GM12864 (cell line): ENCODE data around the gene FLT3LG.

Experiments used
- DNase-seq: peaks from one replicate; pipeline ENCODE4 v3.0.0-alpha.2; 2011; ENCODE audit warnings: low read depth
- H3K4me3 ChIP-seq: 2 replicates; pipeline ENCODE4 v1.5.1; 2011; ENCODE audit warnings: mild to moderate bottlenecking, low read depth, low read length, control low read depth
- TF ChIP-seq, protein P1 (sequence below): IDR thresholded peaks from 2 replicates; pipeline ENCODE4 v1.5.1; 2011; ENCODE audit warnings: low read depth, mild to moderate bottlenecking, moderate library complexity, low read length, control low read depth, inconsistent platforms; ENCODE audit errors: missing control alignments

FLT3LG gene

DNA sequence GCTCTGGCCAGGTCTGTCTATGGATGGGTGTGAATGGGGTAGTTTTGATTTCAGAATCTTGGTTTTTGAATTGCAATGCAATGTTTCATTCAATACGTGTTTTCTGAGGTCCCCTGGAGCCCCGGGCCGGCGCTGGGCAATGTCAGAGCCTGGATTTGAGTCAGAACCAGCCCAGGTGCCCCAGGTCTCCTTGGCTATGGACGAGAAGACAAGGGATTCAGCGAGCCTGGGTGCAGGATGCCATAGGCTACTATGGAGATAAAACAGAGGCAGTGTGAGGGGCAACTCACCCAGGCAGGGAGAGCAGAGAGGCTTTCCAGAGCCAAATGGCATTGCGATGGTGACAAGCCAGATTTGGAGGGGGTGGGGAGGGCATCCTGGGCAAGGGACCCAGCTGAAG, 12.2 kb downstream of the FLT3LG start:
- no peak for DNase-seq
- TF ChIP-seq, protein P1, sequence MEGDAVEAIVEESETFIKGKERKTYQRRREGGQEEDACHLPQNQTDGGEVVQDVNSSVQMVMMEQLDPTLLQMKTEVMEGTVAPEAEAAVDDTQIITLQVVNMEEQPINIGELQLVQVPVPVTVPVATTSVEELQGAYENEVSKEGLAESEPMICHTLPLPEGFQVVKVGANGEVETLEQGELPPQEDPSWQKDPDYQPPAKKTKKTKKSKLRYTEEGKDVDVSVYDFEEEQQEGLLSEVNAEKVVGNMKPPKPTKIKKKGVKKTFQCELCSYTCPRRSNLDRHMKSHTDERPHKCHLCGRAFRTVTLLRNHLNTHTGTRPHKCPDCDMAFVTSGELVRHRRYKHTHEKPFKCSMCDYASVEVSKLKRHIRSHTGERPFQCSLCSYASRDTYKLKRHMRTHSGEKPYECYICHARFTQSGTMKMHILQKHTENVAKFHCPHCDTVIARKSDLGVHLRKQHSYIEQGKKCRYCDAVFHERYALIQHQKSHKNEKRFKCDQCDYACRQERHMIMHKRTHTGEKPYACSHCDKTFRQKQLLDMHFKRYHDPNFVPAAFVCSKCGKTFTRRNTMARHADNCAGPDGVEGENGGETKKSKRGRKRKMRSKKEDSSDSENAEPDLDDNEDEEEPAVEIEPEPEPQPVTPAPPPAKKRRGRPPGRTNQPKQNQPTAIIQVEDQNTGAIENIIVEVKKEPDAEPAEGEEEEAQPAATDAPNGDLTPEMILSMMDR = no peak
- no peak overlapping the region for H3K4me3 ChIP-seq

DNA sequence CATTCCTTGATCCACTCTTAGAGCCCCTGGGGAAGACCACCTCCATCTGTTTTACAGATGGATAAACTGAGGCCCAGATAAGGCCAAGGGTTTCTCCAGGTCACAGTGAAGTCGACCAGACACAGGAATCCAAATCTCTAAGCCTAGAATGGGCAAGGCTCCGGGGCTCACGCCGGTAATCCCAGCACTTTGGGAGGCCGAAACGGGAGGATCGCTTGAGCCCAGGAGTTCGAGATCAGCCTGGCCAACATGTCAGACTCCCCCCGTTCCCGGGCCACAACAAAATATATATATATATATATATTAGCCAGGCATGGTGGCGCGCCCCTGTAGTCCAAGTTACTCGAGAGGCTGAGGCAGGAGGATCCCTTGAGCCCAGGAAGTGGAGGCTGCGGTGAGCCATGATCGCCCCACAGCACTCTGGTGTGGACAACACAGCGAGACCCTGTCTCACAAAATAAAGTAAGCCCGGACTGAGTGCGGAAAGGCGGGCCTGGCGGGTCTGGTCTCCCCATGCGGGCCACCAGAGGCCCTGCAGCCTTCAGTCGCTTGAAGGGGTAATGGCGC, 12.8 kb downstream of the FLT3LG start:
- DNase-seq = no peak
- TF ChIP-seq, protein P1 = no peak
- peak overlapping the region; percentile 2 for H3K4me3 ChIP-seq

DNA sequence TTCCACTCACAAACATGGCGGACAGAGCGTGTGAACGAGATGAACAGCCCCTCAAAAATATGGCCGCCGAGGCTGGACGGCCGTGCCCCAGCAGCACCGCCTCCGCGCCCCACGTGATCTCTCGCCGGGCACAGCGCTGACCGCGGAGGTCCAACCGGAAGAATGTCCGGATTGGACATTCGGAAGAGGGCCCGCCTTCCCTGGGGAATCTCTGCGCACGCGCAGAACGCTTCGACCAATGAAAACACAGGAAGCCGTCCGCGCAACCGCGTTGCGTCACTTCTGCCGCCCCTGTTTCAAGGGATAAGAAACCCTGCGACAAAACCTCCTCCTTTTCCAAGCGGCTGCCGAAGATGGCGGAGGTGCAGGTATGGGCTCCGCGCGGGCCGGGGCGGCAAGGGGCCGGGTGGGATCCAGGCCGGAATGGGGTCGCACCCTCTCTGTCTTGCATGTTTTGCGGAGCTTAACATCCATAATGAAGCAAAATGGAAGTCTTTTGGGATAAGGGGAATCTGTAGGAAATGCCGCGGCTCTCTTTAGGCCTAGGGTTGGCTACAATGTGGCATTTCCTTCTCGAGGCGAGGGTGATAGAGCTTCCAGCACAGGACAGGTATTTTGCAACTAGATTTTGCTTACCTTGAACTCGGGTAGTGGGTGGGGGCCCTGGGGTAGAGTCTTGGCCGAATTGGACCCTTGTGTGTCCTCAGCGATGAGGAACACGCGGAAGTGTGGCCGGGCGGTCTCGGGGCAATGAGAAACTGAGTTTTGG, 13.4 kb downstream of the FLT3LG start, which contains the start of gene RPL13A:
TSS of gene RPL13A (plus strand) at position 332 of the 769 bp plus-strand sequence. CDS start at position 354, 22 bp downstream.
- TF ChIP-seq, protein P1 = no peak
- peak within 1 kb of the TSS; percentile 95 for H3K4me3 ChIP-seq
- DNase-seq = peak; percentile 98

DNA sequence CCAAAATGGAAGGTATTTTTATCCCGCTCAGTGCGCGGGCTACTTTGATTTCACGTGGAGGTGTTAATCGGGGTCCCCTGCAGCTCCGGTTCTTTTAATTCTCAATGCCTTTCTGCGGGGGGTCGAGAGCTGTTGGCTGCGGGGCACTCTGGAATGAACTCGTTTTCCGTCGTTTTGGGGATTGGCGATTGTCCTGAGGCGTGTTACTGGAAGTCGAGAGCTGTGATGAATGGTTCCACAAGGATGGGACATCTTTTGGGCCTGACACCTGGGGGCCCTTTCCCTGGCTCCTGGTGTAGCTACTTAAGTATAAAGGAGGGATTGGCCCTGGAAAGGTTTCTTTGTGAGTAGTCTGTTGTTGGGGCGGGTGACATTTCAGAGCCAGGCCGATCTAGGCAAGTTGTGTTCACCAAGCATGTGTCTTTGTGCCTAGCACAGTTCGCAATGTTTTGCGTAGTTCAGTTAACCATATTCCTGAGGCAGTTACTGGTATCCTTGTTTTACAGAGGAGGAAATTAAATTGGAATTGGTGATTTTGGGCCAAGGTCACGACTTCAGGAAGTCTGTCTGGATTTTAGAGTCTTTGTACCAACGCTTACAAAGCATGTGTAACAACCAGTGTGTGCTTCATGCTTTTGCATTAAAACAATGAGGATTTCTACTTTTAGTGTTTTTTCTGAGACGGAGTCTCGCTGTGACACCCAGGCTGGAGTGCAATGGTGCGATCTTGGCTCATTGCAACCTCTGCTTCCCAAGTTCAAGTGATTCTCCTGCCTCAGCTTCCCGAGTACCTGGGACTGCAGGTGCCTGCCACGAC, 14.2 kb downstream of the FLT3LG start:
- peak overlapping the region; percentile 95 for H3K4me3 ChIP-seq
- DNase-seq = no peak
- TF ChIP-seq, protein P1 = no peak

DNA sequence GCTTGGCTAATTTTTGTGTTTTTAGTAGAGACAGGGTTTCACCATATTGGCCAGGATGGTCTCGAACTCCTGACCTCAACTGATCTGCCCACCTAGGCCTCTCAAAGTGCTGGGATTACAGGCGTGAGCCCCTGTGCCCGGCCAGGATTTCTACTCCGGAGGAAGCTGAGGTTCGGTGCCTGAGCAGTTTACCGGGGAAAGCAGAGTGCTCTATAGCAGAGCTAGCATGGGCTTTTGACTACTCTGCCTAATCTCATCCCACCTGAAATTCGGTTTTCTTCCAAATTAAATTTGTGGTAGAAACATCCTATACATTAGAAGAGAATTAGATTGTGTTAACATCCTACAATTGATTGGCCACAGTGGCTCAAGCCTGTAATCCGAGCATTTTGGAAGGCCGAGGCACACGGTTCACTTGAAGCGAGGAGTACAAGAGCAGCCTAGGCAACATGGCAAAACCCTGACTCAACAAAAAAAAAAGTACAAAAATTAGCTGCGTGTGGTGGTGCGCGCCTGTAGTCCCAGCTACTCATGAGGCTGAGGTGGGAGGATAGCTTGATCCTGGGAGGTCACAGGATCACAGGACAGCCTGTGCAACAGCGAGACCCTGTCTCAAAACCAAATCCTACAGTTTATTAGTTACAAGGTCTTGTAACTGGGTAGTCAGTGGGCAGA, 15.0 kb downstream of the FLT3LG start:
- H3K4me3 ChIP-seq = peak overlapping the region; percentile 95
- no peak for DNase-seq
- TF ChIP-seq, protein P1 = no peak

DNA sequence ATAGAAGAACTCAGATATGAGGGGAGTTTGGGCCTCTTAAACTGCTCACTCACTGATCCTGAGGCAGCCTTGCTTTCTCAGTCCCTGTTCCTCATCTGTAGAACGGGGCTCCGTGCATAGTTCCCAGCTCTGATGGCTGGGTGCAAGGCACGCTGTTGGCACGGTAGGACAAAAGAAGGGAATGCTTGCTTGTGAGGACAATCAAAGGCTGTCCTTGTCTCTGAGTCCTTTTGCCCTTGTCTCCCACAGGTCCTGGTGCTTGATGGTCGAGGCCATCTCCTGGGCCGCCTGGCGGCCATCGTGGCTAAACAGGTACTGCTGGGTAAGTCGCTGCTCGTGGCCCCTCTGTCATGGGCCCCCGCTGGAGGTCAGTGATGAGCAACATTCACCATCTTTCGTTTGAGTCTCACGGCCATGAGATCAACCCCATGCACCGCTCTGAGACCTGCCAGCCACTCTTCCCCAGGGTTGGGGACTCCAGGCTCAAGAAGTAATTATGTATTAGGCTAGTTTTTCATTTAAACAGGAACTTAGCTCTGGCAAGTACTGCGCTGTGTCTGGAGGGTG, 15.7 kb downstream of the FLT3LG start:
- DNase-seq = no peak

More for the DNA sequence above, 15.7 kb downstream of the FLT3LG start:
- TF ChIP-seq, protein P1 = peak; percentile 77
- peak overlapping the region; percentile 95 for H3K4me3 ChIP-seq
